Suprapubic skin (tissue), 3 donors: ENCODE results near the gene IMPA2.

Experiments used
- CTCF ChIP-seq, 2 donors: fragments of 200-600 bp in 1 of 2; fragments of 450-650 bp in 1 of 2; sonication (generic) in 1 of 2; IDR thresholded peaks; one replicate each; pipeline ENCODE4 v1.5.1; 2016 to 2019; ENCODE audit warnings: antibody characterized with exemption in 2 of 2, mild to moderate bottlenecking in 1 of 2, moderate library complexity in 1 of 2
- POLR2A ChIP-seq, 2 donors: fragments of 450-650 bp; IDR thresholded peaks; one replicate each; pipeline ENCODE4 v1.6.1; 2017; ENCODE audit warnings: antibody characterized with exemption in 2 of 2, mild to moderate bottlenecking in 2 of 2, moderate library complexity in 2 of 2

DNA sequence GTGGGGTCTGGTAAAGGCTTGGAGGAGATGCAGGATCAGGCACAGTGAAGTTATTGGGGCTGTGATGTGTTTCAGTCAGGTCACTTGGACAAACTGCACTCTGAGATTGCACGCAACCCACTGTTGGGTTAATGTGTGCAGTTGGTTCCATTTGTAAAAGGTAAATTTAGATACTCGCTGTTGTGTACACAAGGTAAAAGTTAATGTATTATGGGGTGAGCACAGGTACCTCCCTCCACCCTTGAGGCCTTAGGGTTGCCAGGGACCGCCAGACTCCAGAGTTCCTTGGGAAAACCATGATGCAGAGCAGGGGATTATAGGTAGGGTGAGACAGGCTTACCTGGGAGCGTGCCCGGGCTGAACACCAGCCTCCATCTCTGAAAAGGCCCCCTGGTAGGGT lies 20.1 kb downstream of the IMPA2 start:
- no peak for TF ChIP-seq CTCF (IDR thresholded peaks at IDR 0.05)
- no peak for TF ChIP-seq POLR2A (IDR thresholded peaks at IDR 0.05)
